ENCODE data around the gene SLIT1.

- TF ChIP-seq CTCF (IDR thresholded peaks at IDR 0.05): no peak
- TF ChIP-seq POLR2A (IDR thresholded peaks at IDR 0.05): no peak
These were observed 22.1 kb upstream of the SLIT1 start for GRCh38 chr10:97207756-97208346.

Data from adrenal gland (tissue), 5 donors.